Natural killer cell (primary cell): ENCODE measurements around the gene TNRC6A. TPM values are rescaled to one million over a fixed set of nuclear protein-coding genes. Genes with fewer than 3 reads are reported as not detected.

Source experiments
- ATAC-seq, 3 donors: fragments of 150-1000 bp in 2 of 3; fragments of 200-7000 bp in 1 of 3; cut with Tn5 transposase; 1 replicate in 1 of 3; 2 replicates in 2 of 3; pipeline ENCODE4 v1.10.0; 2021; ENCODE audit warnings: mild to moderate bottlenecking in 2 of 3, moderate library complexity in 2 of 3
- DNase-seq, 2 donors: peaks; one replicate each; pipeline versions ENCODE4 v3.0.0 to v3.0.0-alpha.2; 2013 to 2021; ENCODE audit warnings: mixed read lengths in 1 of 2
- H3K27ac ChIP-seq: one replicate; pipeline ENCODE4 v1.5.1; 2013; ENCODE audit warnings: mild to moderate bottlenecking, low read length
- H3K27me3 ChIP-seq: one replicate; pipeline ENCODE4 v1.6.1; 2013; ENCODE audit warnings: low read length; ENCODE audit not compliant: control insufficient read depth, insufficient read depth
- H3K36me3 ChIP-seq: one replicate; pipeline ENCODE4 v1.6.1; 2013; ENCODE audit warnings: low read length; ENCODE audit not compliant: control insufficient read depth, insufficient read depth
- H3K4me1 ChIP-seq: one replicate; pipeline ENCODE4 v1.6.1; 2013; ENCODE audit warnings: low read length; ENCODE audit not compliant: control insufficient read depth, insufficient read depth
- H3K4me3 ChIP-seq: one replicate; pipeline ENCODE4 v1.5.1; 2013; ENCODE audit warnings: low read length
- H3K9me3 ChIP-seq: one replicate; pipeline ENCODE4 v1.6.1; 2013; ENCODE audit warnings: low read length; ENCODE audit not compliant: control insufficient read depth, insufficient read depth
- H3K27ac Mint-ChIP-seq, 2 donors: one replicate each; pipeline ENCODE4 v1.8.0; 2022; ENCODE audit warnings: mild to moderate bottlenecking in 2 of 2, mixed read lengths in 2 of 2, moderate library complexity in 1 of 2
- H3K27me3 Mint-ChIP-seq, 2 donors: one replicate each; pipeline ENCODE4 v1.8.0; 2022; ENCODE audit warnings: low read depth in 2 of 2, mixed read lengths in 2 of 2
- H3K36me3 Mint-ChIP-seq: one replicate; pipeline ENCODE4 v1.8.0; 2022; ENCODE audit warnings: mixed read lengths
- H3K4me1 Mint-ChIP-seq, 2 donors: one replicate each; pipeline ENCODE4 v1.8.0; 2022; ENCODE audit warnings: mixed read lengths in 2 of 2
- H3K4me3 Mint-ChIP-seq: one replicate; pipeline ENCODE4 v1.8.0; 2022; ENCODE audit warnings: mild to moderate bottlenecking, moderate library complexity, mixed read lengths
- H3K9me3 Mint-ChIP-seq, 2 donors: one replicate each; pipeline ENCODE4 v1.8.0; 2022; ENCODE audit warnings: mixed read lengths in 2 of 2
- WGBS: methylation state at CpG from one replicate; pipeline ENCODE4 v1.1.7; 2013; ENCODE audit warnings: missing lambda C conversion rate; ENCODE audit not compliant: insufficient coverage; 5-methylcytosine and 5-hydroxymethylcytosine counted together
- intact Hi-C: fragments of 100-400 bp; cut with micrococcal nuclease; formaldehyde crosslinking; loops from one replicate; pipeline ENCODE4 v1.14.2; 2022
- total RNA-seq, 4 donors: library from RNA; stranded (reverse); fragments of 120-200 nt in 1 of 4; gene quantifications; one replicate each; pipeline versions ENCODE4 v1.2.3 to v1.2.4, GENCODE V29; 2013 to 2022
- TF ChIP-seq, protein P1 (sequence below): fragments of 200-600 bp; IDR thresholded peaks from one replicate; pipeline ENCODE4 v1.8.0; 2022; ENCODE audit warnings: antibody characterized with exemption

Gene TNRC6A
- total RNA-seq, 3 donors from 2014 or later (not counting 1 experiment from before 2014, with no cell fraction given) = 53.9 to 68.5 (median 66.3) TPM

GRCh38 chr16:24826096-24826690, 96.7 kb downstream of the TNRC6A start:
- H3K36me3 Mint-ChIP-seq = peaks cover 14% of the 10 kb centered on the region
- no peaks in the 10 kb centered on the region for H3K27me3 Mint-ChIP-seq
- peaks cover 18% of the 10 kb centered on the region for H3K4me1 ChIP-seq
- H3K27ac ChIP-seq = no peak overlapping the region
- DNase-seq = no peak
- intact Hi-C loops = no loop called here
- peaks cover 61% of the 10 kb centered on the region for H3K36me3 ChIP-seq
- peak overlapping the region; percentile 39 to 50 for H3K27ac Mint-ChIP-seq
- H3K4me1 Mint-ChIP-seq = peaks cover 17 to 18% of the 10 kb centered on the region in 2 donors
- TF ChIP-seq, protein P1, sequence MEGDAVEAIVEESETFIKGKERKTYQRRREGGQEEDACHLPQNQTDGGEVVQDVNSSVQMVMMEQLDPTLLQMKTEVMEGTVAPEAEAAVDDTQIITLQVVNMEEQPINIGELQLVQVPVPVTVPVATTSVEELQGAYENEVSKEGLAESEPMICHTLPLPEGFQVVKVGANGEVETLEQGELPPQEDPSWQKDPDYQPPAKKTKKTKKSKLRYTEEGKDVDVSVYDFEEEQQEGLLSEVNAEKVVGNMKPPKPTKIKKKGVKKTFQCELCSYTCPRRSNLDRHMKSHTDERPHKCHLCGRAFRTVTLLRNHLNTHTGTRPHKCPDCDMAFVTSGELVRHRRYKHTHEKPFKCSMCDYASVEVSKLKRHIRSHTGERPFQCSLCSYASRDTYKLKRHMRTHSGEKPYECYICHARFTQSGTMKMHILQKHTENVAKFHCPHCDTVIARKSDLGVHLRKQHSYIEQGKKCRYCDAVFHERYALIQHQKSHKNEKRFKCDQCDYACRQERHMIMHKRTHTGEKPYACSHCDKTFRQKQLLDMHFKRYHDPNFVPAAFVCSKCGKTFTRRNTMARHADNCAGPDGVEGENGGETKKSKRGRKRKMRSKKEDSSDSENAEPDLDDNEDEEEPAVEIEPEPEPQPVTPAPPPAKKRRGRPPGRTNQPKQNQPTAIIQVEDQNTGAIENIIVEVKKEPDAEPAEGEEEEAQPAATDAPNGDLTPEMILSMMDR = no peak
- WGBS = 95% methylated on average over 12 of the region's 12 CpGs
- no peaks in the 10 kb centered on the region for H3K9me3 Mint-ChIP-seq
- no peaks in the 10 kb centered on the region for H3K27me3 ChIP-seq
- ATAC-seq = no peak
- H3K9me3 ChIP-seq = no peaks in the 10 kb centered on the region
- no peak overlapping the region for H3K4me3 ChIP-seq
- H3K4me3 Mint-ChIP-seq = no peak overlapping the region

- ATAC-seq = no peak
- no peaks in the 10 kb centered on the region for H3K27me3 ChIP-seq
- Mint-ChIP-seq H3K4me1 (peaks cover 9 to 10% of the 10 kb centered on the region in 2 donors), H3K27ac (peak overlapping the region in 1 of 2 donors; percentile 39), H3K4me3 (no peak overlapping the region), H3K36me3 (peaks cover 14% of the 10 kb centered on the region), H3K9me3 (no peaks in the 10 kb centered on the region), H3K27me3 (no peaks in the 10 kb centered on the region)
- DNase-seq = no peak
- H3K27ac ChIP-seq = no peak overlapping the region
- H3K4me1 ChIP-seq = peaks cover 10% of the 10 kb centered on the region
- peaks cover 56% of the 10 kb centered on the region for H3K36me3 ChIP-seq
- 97% methylated on average over 9 of the region's 9 CpGs for WGBS
- no peak overlapping the region for H3K4me3 ChIP-seq
- TF ChIP-seq, protein P1 = no peak
- H3K9me3 ChIP-seq = no peaks in the 10 kb centered on the region
- intact Hi-C loops = no loop called here
These were observed 97.5 kb downstream of the TNRC6A start for GRCh38 chr16:24826817-24827566.

- Mint-ChIP-seq H3K27ac (no peak overlapping the region), H3K27me3 (no peaks in the 10 kb centered on the region), H3K36me3 (peaks cover 14% of the 10 kb centered on the region), H3K4me1 (no peaks in the 10 kb centered on the region), H3K9me3 (no peaks in the 10 kb centered on the region), H3K4me3 (no peak overlapping the region)
- Histone ChIP-seq H3K27me3 (no peaks in the 10 kb centered on the region), H3K9me3 (no peaks in the 10 kb centered on the region), H3K4me3 (no peak overlapping the region), H3K4me1 (no peaks in the 10 kb centered on the region), H3K36me3 (peaks cover 38% of the 10 kb centered on the region), H3K27ac (no peak overlapping the region)
- TF ChIP-seq, protein P1 = no peak
- intact Hi-C loops = no loop called here
- DNase-seq (no peak), ATAC-seq (no peak)
- 96% methylated on average over 3 of the region's 5 CpGs for WGBS
These were observed 99.7 kb downstream of the TNRC6A start for GRCh38 chr16:24829153-24829552.
